PC-3 (cell line): ENCODE data around the gene CMAS. TPM values are rescaled to one million over a fixed set of nuclear protein-coding genes. Genes with fewer than 3 reads are reported as not detected.

ENCODE experiments used
- ATAC-seq: fragments of 200-7000 bp; cut with Tn5 transposase; 2 replicates; pipeline ENCODE4 v1.9.1; 2020; ENCODE audit warnings: mild to moderate bottlenecking, moderate library complexity
- BruUV-seq: library from RNA; stranded (reverse); fragments of 400-500 nt; replicated peaks from 2 replicates; lab custom pipeline; 2021; lab: Mats Ljungman, UMichigan
- CTCF ChIA-PET: fragments of 300-600 bp; sonication (Branson Sonifier 250); formaldehyde crosslinking; loops from one replicate; lab custom pipeline; 2022; ENCODE audit warnings: antibody characterized with exemption; lab: Charles Lee
- POLR2A ChIA-PET: fragments of 300-600 bp; sonication (Branson Sonifier 250); formaldehyde crosslinking; loops from one replicate; lab custom pipeline; 2022; ENCODE audit warnings: antibody characterized with exemption; ENCODE audit not compliant: unreplicated experiment; lab: Charles Lee
- DNase-seq: peaks from one replicate; pipeline ENCODE4 v3.0.0-alpha.2; 2015
- H2AFZ ChIP-seq: fragments of 300-600 bp; sonication (generic); 2 replicates; pipeline ENCODE4 v1.6.0; 2016; ENCODE audit warnings: antibody characterized with exemption, low read length
- H3F3A ChIP-seq: fragments of 300-600 bp; sonication (generic); one replicate; pipeline ENCODE4 v1.6.0; 2017; ENCODE audit warnings: antibody characterized with exemption, low read length, control low read depth, mild to moderate bottlenecking; ENCODE audit not compliant: unreplicated experiment
- H3K27ac ChIP-seq: fragments of 300-600 bp; sonication (generic); 2 replicates; pipeline ENCODE4 v1.5.1; 2016; ENCODE audit warnings: mild to moderate bottlenecking, low read length
- H3K27me3 ChIP-seq: fragments of 300-600 bp; sonication (generic); 2 replicates; pipeline ENCODE4 v1.6.1; 2016; ENCODE audit warnings: low read length, mixed read lengths
- H3K36me3 ChIP-seq: fragments of 300-600 bp; sonication (generic); 2 replicates; pipeline ENCODE4 v1.6.1; 2016; ENCODE audit warnings: low read depth, mixed run types, low read length, mixed read lengths
- H3K4me1 ChIP-seq: fragments of 300-600 bp; sonication (generic); 2 replicates; pipeline ENCODE4 v1.5.1; 2016; ENCODE audit warnings: low read length; ENCODE audit not compliant: insufficient read depth
- H3K4me2 ChIP-seq: fragments of 300-600 bp; sonication (generic); 2 replicates; pipeline ENCODE4 v1.6.0; 2016; ENCODE audit warnings: low read length
- H3K4me3 ChIP-seq: fragments of 300-600 bp; sonication (generic); 2 replicates; pipeline ENCODE4 v1.5.1; 2016; ENCODE audit warnings: mild to moderate bottlenecking, low read length, mixed read lengths
- H3K79me2 ChIP-seq: fragments of 300-600 bp; sonication (generic); 2 replicates; pipeline ENCODE4 v1.6.1; 2017; ENCODE audit warnings: low read length, mixed read lengths
- H3K9ac ChIP-seq: fragments of 300-600 bp; sonication (generic); 2 replicates; pipeline ENCODE4 v1.6.0; 2016; ENCODE audit warnings: mild to moderate bottlenecking, low read length
- H3K9me2 ChIP-seq: fragments of 300-600 bp; sonication (generic); replicated peaks from 2 replicates; pipeline ENCODE4 v1.6.1; 2016; ENCODE audit warnings: mixed run types, low read length, mixed read lengths
- H3K9me3 ChIP-seq: fragments of 300-600 bp; sonication (generic); 2 replicates; pipeline ENCODE4 v1.6.1; 2016; ENCODE audit warnings: low read length, mixed read lengths
- H4K20me1 ChIP-seq: fragments of 300-600 bp; sonication (generic); 2 replicates; pipeline ENCODE4 v1.6.1; 2016; ENCODE audit warnings: low read length, mixed read lengths
- EZH2 ChIP-seq: fragments of 300-600 bp; sonication (generic); IDR thresholded peaks from one replicate; pipeline ENCODE4 v1.6.1; 2017; ENCODE audit warnings: antibody characterized with exemption, mild to moderate bottlenecking, low read length; ENCODE audit not compliant: unreplicated experiment
- EZH2phosphoT487 ChIP-seq: fragments of 300-600 bp; sonication (generic); IDR thresholded peaks from 2 replicates; pipeline ENCODE4 v1.6.1; 2018; ENCODE audit warnings: mild to moderate bottlenecking, antibody characterized with exemption, low read length, borderline replicate concordance
- intact Hi-C: fragments of 100-400 bp; cut with micrococcal nuclease; formaldehyde crosslinking; loops from 2 replicates; pipeline ENCODE4 v1.9.0; 2023
- total RNA-seq: library from RNA; depleted of rRNA; stranded (reverse); fragments of >200 nt; gene quantifications from 2 replicates; pipeline ENCODE4 v1.2.3, GENCODE V29; 2014
- TF ChIP-seq, protein P1 (sequence below): fragments of 300-600 bp; sonication (generic); conservative IDR thresholded peaks from 2 replicates; pipeline ENCODE4 v1.5.1; 2017; ENCODE audit warnings: antibody characterized with exemption, low read depth, mild to moderate bottlenecking, low read length

CMAS gene
- total RNA-seq, 1 experiment from 2014 or later, result 25.0 TPM

DNA sequence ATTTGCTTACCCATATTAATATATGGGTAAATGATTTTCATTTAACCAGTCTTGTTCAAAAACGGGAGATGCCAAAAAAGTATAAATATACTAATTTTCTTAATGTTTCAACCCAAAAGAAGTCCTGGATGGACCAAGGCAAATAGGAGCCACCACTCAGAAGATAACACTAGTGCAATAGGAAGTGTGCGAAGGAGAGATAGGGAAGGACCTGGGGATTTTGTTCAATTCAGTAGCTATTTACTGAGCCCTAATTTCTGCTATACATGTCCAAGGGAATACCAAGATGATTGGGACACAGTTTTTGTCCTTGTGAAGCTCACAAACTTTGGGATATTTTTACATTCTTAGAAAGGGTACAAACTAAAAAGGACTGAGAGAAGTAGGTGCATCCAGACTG, 1.5 kb downstream of the CMAS start:
- no peak overlapping the region for H3K27ac ChIP-seq
- TSS peak; percentile 30 for BruUV-seq
- H3K9me2 ChIP-seq, result no peaks in the 10 kb centered on the region
- H3K4me3 ChIP-seq, result peak overlapping the region; percentile 94
- CTCF ChIA-PET, result no interaction called here
- ATAC-seq (no peak), DNase-seq (no peak)
- H3K9me3 ChIP-seq, result no peaks in the 10 kb centered on the region
- POLR2A ChIA-PET, result no interaction called here
- no peak overlapping the region for H2AFZ ChIP-seq
- H3K27me3 ChIP-seq, result no peaks in the 10 kb centered on the region
- H3F3A ChIP-seq, result peaks cover 9% of the 10 kb centered on the region
- peaks cover 17% of the 10 kb centered on the region for H3K4me1 ChIP-seq
- peak overlapping the region; percentile 96 for H3K9ac ChIP-seq
- H3K79me2 ChIP-seq, result peaks cover 54% of the 10 kb centered on the region
- intact Hi-C loops, result loop anchor here (2.0 kb wide), 1 partner anchor 27 kb away; no protein-coding TSS in a partner anchor
- no peak for TF ChIP-seq EZH2
- TF ChIP-seq, protein P1, sequence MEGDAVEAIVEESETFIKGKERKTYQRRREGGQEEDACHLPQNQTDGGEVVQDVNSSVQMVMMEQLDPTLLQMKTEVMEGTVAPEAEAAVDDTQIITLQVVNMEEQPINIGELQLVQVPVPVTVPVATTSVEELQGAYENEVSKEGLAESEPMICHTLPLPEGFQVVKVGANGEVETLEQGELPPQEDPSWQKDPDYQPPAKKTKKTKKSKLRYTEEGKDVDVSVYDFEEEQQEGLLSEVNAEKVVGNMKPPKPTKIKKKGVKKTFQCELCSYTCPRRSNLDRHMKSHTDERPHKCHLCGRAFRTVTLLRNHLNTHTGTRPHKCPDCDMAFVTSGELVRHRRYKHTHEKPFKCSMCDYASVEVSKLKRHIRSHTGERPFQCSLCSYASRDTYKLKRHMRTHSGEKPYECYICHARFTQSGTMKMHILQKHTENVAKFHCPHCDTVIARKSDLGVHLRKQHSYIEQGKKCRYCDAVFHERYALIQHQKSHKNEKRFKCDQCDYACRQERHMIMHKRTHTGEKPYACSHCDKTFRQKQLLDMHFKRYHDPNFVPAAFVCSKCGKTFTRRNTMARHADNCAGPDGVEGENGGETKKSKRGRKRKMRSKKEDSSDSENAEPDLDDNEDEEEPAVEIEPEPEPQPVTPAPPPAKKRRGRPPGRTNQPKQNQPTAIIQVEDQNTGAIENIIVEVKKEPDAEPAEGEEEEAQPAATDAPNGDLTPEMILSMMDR, result no peak
- TF ChIP-seq EZH2phosphoT487, result no peak
- peak overlapping the region; percentile 82 for H3K4me2 ChIP-seq
- peaks cover 4% of the 10 kb centered on the region; the same call in 1 of the 2 replicates for H4K20me1 ChIP-seq
- no peaks in the 10 kb centered on the region for H3K36me3 ChIP-seq

DNA sequence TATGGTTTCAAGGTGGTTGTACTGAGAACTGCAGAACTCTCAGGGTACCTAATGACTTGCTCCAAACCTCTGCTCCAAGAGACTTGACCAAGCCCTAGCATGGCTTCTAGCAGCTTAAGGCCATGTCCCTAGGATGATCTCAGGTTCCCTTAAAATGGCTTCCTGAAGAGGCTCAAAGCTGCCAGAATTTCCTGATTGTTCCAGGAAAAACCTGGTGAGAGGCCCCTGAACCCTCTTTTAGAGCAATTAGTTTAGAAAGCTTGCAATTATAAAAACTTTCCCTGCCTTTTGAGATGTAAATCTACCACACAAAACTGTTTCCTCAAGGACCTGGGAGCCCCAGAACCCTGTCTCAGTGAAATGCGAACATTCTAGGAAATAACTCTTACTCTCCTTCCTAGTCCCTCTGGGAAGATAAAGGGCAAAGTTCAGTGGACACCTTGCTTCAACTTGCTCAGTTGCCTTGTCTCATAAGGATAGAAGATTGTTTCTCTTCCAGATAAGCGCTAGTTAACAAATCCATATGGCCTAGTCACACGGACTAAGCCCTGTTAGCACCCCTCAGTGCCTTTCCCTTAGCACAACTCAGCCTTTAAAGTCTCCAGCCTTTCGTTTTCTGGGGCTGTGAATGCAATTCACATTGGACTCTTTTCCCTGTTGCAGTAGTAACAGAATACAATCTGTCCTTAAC, 2.5 kb downstream of the CMAS start:
- POLR2A ChIA-PET, result no interaction called here
- H3K9me3 ChIP-seq, result no peaks in the 10 kb centered on the region
- no peak overlapping the region for H3K27ac ChIP-seq
- H3K36me3 ChIP-seq, result no peaks in the 10 kb centered on the region
- peaks cover 54% of the 10 kb centered on the region for H3K79me2 ChIP-seq
- DNase-seq (no peak), ATAC-seq (no peak)
- no peak overlapping the region for H3K4me2 ChIP-seq
- peaks cover 3% of the 10 kb centered on the region for H3F3A ChIP-seq
- intact Hi-C loops, result no loop called here
- H3K4me1 ChIP-seq, result peaks cover 9% of the 10 kb centered on the region
- H3K9me2 ChIP-seq, result no peaks in the 10 kb centered on the region
- no peak overlapping the region for H2AFZ ChIP-seq
- no peaks in the 10 kb centered on the region for H3K27me3 ChIP-seq
- TF ChIP-seq, protein P1, result no peak
- no peak for TF ChIP-seq EZH2
- TF ChIP-seq EZH2phosphoT487, result no peak
- BruUV-seq, result no TSS peak
- CTCF ChIA-PET, result no interaction called here
- H4K20me1 ChIP-seq, result peaks cover 4% of the 10 kb centered on the region; the same call in 1 of the 2 replicates
- H3K9ac ChIP-seq, result no peak overlapping the region
- no peak overlapping the region; the same call in 1 of the 2 replicates for H3K4me3 ChIP-seq

DNA sequence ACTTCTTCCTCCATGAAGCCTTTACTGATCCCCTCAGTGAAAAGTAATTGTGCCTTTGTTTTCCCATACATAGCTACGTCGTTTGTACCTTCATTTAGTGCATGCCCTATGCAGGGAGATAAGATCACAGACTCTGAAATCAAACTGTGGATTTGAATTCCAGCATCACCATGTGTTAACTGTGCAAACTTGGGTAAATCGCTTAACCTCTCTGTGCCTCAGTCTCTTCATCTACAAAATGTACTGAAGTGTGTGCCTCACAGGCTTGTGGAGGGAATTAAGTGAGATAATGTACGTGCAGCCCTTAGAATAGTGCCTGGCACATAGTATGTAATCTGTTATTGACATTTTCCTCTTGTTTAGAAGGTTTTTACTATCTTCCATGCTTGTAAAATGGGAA, 4.1 kb downstream of the CMAS start:
- H3K4me3 ChIP-seq, result no peak overlapping the region

More for the DNA sequence above, 4.1 kb downstream of the CMAS start:
- no peak overlapping the region for H3K4me2 ChIP-seq
- no TSS peak for BruUV-seq
- intact Hi-C loops, result no loop called here
- no peaks in the 10 kb centered on the region for H3K9me2 ChIP-seq
- DNase-seq (no peak), ATAC-seq (no peak)
- H3K79me2 ChIP-seq, result peaks cover 54% of the 10 kb centered on the region
- H3K9me3 ChIP-seq, result no peaks in the 10 kb centered on the region
- no peak overlapping the region for H3K27ac ChIP-seq
- TF ChIP-seq EZH2phosphoT487 (no peak), EZH2 (no peak)
- TF ChIP-seq, protein P1, result no peak
- H3K4me1 ChIP-seq, result no peaks in the 10 kb centered on the region; the same call in 1 of the 2 replicates
- no peak overlapping the region for H3K9ac ChIP-seq
- H3K36me3 ChIP-seq, result peaks cover under 1% of the 10 kb centered on the region; the same call in 1 of the 2 replicates
- no peak overlapping the region for H2AFZ ChIP-seq
- CTCF ChIA-PET, result no interaction called here
- no peaks in the 10 kb centered on the region for H3F3A ChIP-seq
- POLR2A ChIA-PET, result no interaction called here
- no peaks in the 10 kb centered on the region for H3K27me3 ChIP-seq
- H4K20me1 ChIP-seq, result peaks cover 4% of the 10 kb centered on the region; the same call in 1 of the 2 replicates
